ENCODE results near the gene VPS25. TPM values are rescaled to one million over a fixed set of nuclear protein-coding genes. Genes with fewer than 3 reads are reported as not detected.

The VPS25 gene
- polyA plus RNA-seq, 4 donors, result 85.0 to 90.7 (median 88.9) TPM

Other genes with a start within 250 kb of the VPS25 start
- 10 to 100 TPM; 18.8 to 31.7 (median 24.2) TPM for gene NAGLU, start 237.2 kb upstream of the VPS25 start, polyA plus RNA-seq (ENCODE audit: insufficient read length in 4 of 4)
- 1 to 10 TPM; 3.0 to 4.8 (median 3.4) TPM for gene HSD17B1, start 220.5 kb upstream of the VPS25 start, polyA plus RNA-seq (ENCODE audit: insufficient read length in 4 of 4)
- 10 to 100 TPM; 55.6 to 60.9 (median 57.1) TPM for gene COASY, start 211.3 kb upstream of the VPS25 start, polyA plus RNA-seq (ENCODE audit: insufficient read length in 4 of 4)
- 10 to 100 TPM; 33.9 to 37.7 (median 34.6) TPM for gene MLX, start 206.3 kb upstream of the VPS25 start, polyA plus RNA-seq (ENCODE audit: insufficient read length in 4 of 4)
- 10 to 100 TPM; 16.7 to 17.9 (median 16.9) TPM for gene PSMC3IP, start 195.7 kb upstream of the VPS25 start, polyA plus RNA-seq (ENCODE audit: insufficient read length in 4 of 4)
- 10 to 100 TPM; 42.5 to 46.6 (median 44.4) TPM for gene RETREG3, start 164.1 kb upstream of the VPS25 start, polyA plus RNA-seq (ENCODE audit: insufficient read length in 4 of 4)
- gene TUBG1, start 163.8 kb upstream of the VPS25 start, polyA plus RNA-seq (ENCODE audit: insufficient read length in 4 of 4), result 10 to 100 TPM; 55.8 to 66.1 (median 59.4) TPM
- 10 to 100 TPM; 21.6 to 28.1 (median 25.9) TPM for gene TUBG2, start 114.2 kb upstream of the VPS25 start, polyA plus RNA-seq (ENCODE audit: insufficient read length in 4 of 4)
- 10 to 100 TPM; 13.5 to 19.4 (median 15.1) TPM for gene PLEKHH3, start 96.5 kb upstream of the VPS25 start, polyA plus RNA-seq (ENCODE audit: insufficient read length in 4 of 4)
- gene CCR10, start 91.6 kb upstream of the VPS25 start, polyA plus RNA-seq (ENCODE audit: insufficient read length in 4 of 4), result 1 to 10 TPM; 1.1 to 2.2 (median 1.3) TPM
- gene CNTNAP1, start 90.9 kb upstream of the VPS25 start, polyA plus RNA-seq (ENCODE audit: insufficient read length in 4 of 4), result 10 to 100 TPM in 1 of 4 donors, 1 to 10 TPM in 3; 8.4 to 10.1 (median 8.5) TPM
- 10 to 100 TPM; 37.0 to 50.2 (median 45.4) TPM for gene EZH1, start 28.4 kb upstream of the VPS25 start, polyA plus RNA-seq (ENCODE audit: insufficient read length in 4 of 4)
- 100 to 1,000 TPM; 104 to 113 (median 110) TPM for gene RAMP2, start 12.2 kb upstream of the VPS25 start, polyA plus RNA-seq (ENCODE audit: insufficient read length in 4 of 4)
- 10 to 100 TPM; 11.3 to 14.7 (median 12.2) TPM for gene WNK4, start 7.2 kb downstream of the VPS25 start, polyA plus RNA-seq (ENCODE audit: insufficient read length in 4 of 4)
- 100 to 1,000 TPM; 166 to 178 (median 172) TPM for gene COA3, start 25.3 kb downstream of the VPS25 start, polyA plus RNA-seq (ENCODE audit: insufficient read length in 4 of 4)
- gene CNTD1, start 25.4 kb downstream of the VPS25 start, polyA plus RNA-seq (ENCODE audit: insufficient read length in 4 of 4), result 1 to 10 TPM; 1.7 to 3.1 (median 2.0) TPM
- gene BECN1, start 50.8 kb downstream of the VPS25 start, polyA plus RNA-seq (ENCODE audit: insufficient read length in 4 of 4), result 10 to 100 TPM; 64.8 to 78.0 (median 69.2) TPM
- 100 to 1,000 TPM; 107 to 121 (median 119) TPM for gene PSME3, start 59.9 kb downstream of the VPS25 start, polyA plus RNA-seq (ENCODE audit: insufficient read length in 4 of 4)
- 1 to 10 TPM in 3 of 4 donors, under 1 TPM in 1; 0.83 to 1.2 (median 1.2) TPM for gene AOC2, start 71.1 kb downstream of the VPS25 start, polyA plus RNA-seq (ENCODE audit: insufficient read length in 4 of 4)
- gene AOC3, start 77.8 kb downstream of the VPS25 start, polyA plus RNA-seq (ENCODE audit: insufficient read length in 4 of 4), result 1 to 10 TPM; 5.3 to 7.5 (median 6.5) TPM
- gene G6PC1, start 127.3 kb downstream of the VPS25 start, polyA plus RNA-seq (ENCODE audit: insufficient read length in 4 of 4), result 1 to 10 TPM; 4.2 to 7.6 (median 4.9) TPM
- 10 to 100 TPM; 47.6 to 56.2 (median 52.2) TPM for gene AARSD1, start 191.0 kb downstream of the VPS25 start, polyA plus RNA-seq (ENCODE audit: insufficient read length in 4 of 4)
- 1 to 10 TPM; 2.1 to 2.4 (median 2.2) TPM for gene PTGES3L, start 206.6 kb downstream of the VPS25 start, polyA plus RNA-seq (ENCODE audit: insufficient read length in 4 of 4)
- gene RUNDC1, start 207.1 kb downstream of the VPS25 start, polyA plus RNA-seq (ENCODE audit: insufficient read length in 4 of 4), result 10 to 100 TPM; 15.4 to 17.0 (median 15.8) TPM
- 1,000 to 10,000 TPM; 1,352 to 1,628 (median 1,460) TPM for gene RPL27, start 225.0 kb downstream of the VPS25 start, polyA plus RNA-seq (ENCODE audit: insufficient read length in 4 of 4)
- 10 to 100 TPM in 3 of 4 donors, 1 to 10 TPM in 1; 7.8 to 13.5 (median 10.6) TPM for gene IFI35, start 233.3 kb downstream of the VPS25 start, polyA plus RNA-seq (ENCODE audit: insufficient read length in 4 of 4)
- 100 to 1,000 TPM; 112 to 143 (median 120) TPM for gene VAT1, start 248.9 kb downstream of the VPS25 start, polyA plus RNA-seq (ENCODE audit: insufficient read length in 4 of 4)